ENCODE results near the gene FAM25G.

Gene FAM25G

DNA sequence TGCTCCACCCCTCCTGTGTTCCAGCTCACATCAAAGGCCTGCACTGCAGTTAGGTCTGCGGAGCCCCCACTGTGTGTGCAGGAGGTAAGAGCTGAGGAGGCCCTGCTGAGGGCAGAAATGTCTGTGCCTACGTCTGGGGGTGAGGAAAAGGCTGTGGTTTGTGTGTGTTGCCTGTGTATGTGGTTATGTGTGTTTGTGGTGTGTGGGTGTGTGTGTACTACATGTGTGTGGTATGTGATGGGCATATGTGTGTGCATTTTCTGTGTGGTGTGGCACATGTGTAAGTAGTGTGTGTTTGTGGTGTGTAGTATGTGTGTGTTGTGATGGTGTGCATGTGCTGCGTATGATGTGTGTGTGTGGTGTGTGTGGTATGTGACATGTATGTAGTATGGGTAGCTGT is 43.8 kb downstream of the FAM25G start:
- TF ChIP-seq, protein P1, sequence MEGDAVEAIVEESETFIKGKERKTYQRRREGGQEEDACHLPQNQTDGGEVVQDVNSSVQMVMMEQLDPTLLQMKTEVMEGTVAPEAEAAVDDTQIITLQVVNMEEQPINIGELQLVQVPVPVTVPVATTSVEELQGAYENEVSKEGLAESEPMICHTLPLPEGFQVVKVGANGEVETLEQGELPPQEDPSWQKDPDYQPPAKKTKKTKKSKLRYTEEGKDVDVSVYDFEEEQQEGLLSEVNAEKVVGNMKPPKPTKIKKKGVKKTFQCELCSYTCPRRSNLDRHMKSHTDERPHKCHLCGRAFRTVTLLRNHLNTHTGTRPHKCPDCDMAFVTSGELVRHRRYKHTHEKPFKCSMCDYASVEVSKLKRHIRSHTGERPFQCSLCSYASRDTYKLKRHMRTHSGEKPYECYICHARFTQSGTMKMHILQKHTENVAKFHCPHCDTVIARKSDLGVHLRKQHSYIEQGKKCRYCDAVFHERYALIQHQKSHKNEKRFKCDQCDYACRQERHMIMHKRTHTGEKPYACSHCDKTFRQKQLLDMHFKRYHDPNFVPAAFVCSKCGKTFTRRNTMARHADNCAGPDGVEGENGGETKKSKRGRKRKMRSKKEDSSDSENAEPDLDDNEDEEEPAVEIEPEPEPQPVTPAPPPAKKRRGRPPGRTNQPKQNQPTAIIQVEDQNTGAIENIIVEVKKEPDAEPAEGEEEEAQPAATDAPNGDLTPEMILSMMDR (IDR thresholded peaks at IDR 0.05; ENCODE audit: low read depth, low read length, missing control alignments), result no peak
- in situ Hi-C loops (cut with HindIII; ENCODE audit: low sequenced_read_pairs), result no loop called here
- no peak overlapping the region for H3K4me3 ChIP-seq (ENCODE audit: low read depth, low read length)
- no peak for DNase-seq (ENCODE audit: low read depth)

DNA sequence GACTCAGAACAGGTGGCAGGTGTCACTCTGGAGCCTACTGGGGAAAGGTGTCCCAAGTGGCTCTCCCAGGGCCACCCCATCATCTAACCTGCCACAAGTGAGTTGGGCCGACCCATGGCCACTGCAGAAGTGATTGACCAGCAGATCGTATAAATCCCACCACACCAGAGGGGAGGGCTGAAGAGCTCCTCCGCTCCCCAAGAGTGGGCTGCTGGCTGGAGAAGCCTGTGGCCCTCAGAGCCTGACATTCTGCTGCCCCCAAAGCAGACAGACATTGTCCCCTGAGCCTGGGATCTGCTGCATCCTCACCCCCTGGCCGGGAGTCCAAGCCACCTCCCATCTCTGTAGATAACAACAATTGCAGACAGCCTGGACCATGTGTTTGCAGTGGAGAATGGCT is 44.3 kb downstream of the FAM25G start:
- TF ChIP-seq, protein P1 (IDR thresholded peaks at IDR 0.05; ENCODE audit: low read depth, low read length, missing control alignments), result no peak
- in situ Hi-C loops (cut with HindIII; ENCODE audit: low sequenced_read_pairs), result no loop called here
- no peak for DNase-seq (ENCODE audit: low read depth)
- H3K4me3 ChIP-seq (ENCODE audit: low read depth, low read length), result no peak overlapping the region

GRCh38 chr10:47445720-47446119 is 45.8 kb downstream of the FAM25G start:
- DNase-seq (ENCODE audit: low read depth), result no peak
- in situ Hi-C loops (cut with HindIII; ENCODE audit: low sequenced_read_pairs), result no loop called here
- TF ChIP-seq, protein P1 (IDR thresholded peaks at IDR 0.05; ENCODE audit: low read depth, low read length, missing control alignments), result no peak
- H3K4me3 ChIP-seq (ENCODE audit: low read depth, low read length), result no peak overlapping the region

GRCh38 chr10:47444047-47444446 is 47.5 kb downstream of the FAM25G start:
- in situ Hi-C loops (cut with HindIII; ENCODE audit: low sequenced_read_pairs), result no loop called here
- TF ChIP-seq, protein P1 (IDR thresholded peaks at IDR 0.05; ENCODE audit: low read depth, low read length, missing control alignments), result no peak
- H3K4me3 ChIP-seq (ENCODE audit: low read depth, low read length), result no peak overlapping the region
- no peak for DNase-seq (ENCODE audit: low read depth)

GRCh38 chr10:47443145-47443544 is 48.4 kb downstream of the FAM25G start:
- no peak for DNase-seq (ENCODE audit: low read depth)
- in situ Hi-C loops (cut with HindIII; ENCODE audit: low sequenced_read_pairs), result no loop called here
- TF ChIP-seq, protein P1 (IDR thresholded peaks at IDR 0.05; ENCODE audit: low read depth, low read length, missing control alignments), result no peak

GRCh38 chr10:47442351-47442750 is 49.1 kb downstream of the FAM25G start:
- TF ChIP-seq, protein P1 (IDR thresholded peaks at IDR 0.05; ENCODE audit: low read depth, low read length, missing control alignments), result no peak
- DNase-seq (ENCODE audit: low read depth), result no peak
- in situ Hi-C loops (cut with HindIII; ENCODE audit: low sequenced_read_pairs), result no loop called here
- no peak overlapping the region for H3K4me3 ChIP-seq (ENCODE audit: low read depth, low read length)

More at GRCh38 chr10:47443145-47443544, 48.4 kb downstream of the FAM25G start:
- no peak overlapping the region for H3K4me3 ChIP-seq (ENCODE audit: low read depth, low read length)

DNA sequence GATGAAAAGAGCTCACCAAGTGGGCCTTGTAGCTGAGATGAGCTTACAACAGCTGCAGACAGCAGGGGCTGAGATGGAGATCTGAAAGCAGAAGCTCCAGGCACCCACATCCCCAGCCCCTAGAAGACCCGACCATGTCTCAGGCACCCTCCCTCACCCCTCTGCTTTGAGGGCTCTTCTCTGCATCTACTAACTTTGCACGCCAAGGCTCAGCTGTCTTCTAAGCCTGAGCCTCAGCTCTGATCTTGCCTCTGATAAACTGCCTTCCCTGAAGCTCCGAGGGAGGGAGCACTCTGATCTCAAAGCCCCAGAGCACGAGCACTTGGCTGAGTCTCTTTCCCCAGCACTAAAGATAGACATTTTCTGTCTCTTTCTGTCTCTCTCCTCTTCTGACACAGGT is 49.6 kb downstream of the FAM25G start:
- in situ Hi-C loops (cut with HindIII; ENCODE audit: low sequenced_read_pairs), result no loop called here
- no peak overlapping the region for H3K4me3 ChIP-seq (ENCODE audit: low read depth, low read length)
- DNase-seq (ENCODE audit: low read depth), result no peak
- TF ChIP-seq, protein P1 (IDR thresholded peaks at IDR 0.05; ENCODE audit: low read depth, low read length, missing control alignments), result no peak
